ENCODE measurements around the gene KRT6B. TPM values are rescaled to one million over a fixed set of nuclear protein-coding genes. Genes with fewer than 3 reads are reported as not detected.
"Not testable (repeated sequence)": the region's sequence is repeated elsewhere in the genome, so short reads cannot be mapped to it uniquely, and the experiment has no call there.

The KRT6B gene
- polyA plus RNA-seq, 3 donors, result not detected

DNA sequence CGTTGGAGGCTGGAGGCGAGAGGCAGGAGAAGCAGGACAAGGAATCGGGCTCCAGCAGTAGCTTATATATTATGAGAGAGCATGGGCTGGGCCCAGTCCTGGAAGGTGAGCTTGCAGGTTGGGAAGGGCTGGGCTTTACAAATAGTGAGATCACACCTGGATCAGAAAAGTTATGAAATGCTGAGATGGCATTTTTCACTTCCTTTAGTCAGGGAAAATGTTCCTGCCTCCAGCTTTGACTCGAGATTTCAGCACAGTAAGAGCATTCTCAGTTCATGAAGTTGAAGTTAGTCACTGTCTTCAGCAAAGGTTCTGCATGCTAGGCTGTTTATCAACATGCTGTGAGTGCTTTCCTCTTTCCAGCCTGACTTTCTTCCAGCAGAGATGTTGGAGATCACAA is 21.8 kb upstream of the KRT6B start, which contains the start of gene KRT6C:
Gene KRT6C, minus strand, starts transcription at position 38 of the 400 bp plus-strand sequence. CDS start 68 bp downstream, outside the sequence.
- no peak for DNase-seq

DNA sequence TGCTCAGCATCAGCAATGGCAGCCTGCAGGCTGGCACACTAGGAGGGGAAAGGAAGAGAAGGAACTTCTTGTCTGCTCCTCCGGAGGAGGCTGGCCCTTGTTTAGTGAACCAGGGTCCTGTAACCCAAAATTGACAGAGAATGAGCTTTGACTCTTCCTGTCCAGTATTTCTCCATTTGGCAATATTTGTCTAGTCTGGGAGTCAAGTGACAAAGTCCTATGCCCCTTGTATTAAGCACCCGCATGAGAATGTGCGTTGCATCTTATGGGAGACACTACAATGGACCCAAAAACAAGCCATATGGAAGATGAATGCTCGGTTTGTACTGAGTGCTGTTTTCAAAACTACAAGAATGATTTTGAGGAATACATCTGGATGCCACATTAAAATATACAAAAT is 17.9 kb upstream of the KRT6B start:
- DNase-seq, result no peak

DNA sequence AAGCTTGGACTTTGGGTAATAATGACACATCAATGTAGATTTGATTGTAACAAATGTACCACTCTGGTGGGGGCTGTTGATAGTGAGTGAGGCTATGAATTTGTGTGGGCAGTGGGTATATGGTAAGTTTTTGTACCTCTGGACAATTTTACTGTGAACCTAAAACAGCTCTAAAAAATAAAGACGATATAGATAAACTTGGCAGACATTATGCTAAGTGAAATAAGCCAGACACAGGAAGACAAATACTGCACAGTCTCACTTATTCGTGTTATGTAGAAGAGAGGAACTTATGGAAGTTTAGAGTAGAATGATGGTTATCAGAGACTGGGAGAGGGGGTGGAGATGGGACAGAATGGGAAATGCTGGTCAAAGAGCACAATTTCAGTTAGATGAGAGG is 13.0 kb upstream of the KRT6B start:
- no peak for DNase-seq

DNA sequence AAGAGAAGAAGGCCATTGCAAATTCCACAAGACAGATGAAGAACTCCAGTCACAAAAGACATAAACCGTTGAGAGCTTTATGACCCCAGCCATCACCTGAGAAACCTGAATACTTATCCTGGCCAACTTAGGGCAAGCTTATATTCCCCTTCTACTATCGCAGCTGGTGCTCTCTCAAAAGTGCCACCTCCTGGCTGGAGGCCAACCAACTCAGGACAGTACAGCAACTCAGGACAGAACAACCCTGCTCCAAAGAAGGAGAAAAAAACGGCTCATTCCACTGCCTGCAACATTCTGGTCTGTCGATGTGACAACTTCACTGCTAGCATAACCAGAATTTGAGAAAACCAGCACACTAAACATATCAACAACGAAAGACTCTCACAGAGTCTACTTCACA is 9.7 kb upstream of the KRT6B start:
- DNase-seq, result no peak

DNA sequence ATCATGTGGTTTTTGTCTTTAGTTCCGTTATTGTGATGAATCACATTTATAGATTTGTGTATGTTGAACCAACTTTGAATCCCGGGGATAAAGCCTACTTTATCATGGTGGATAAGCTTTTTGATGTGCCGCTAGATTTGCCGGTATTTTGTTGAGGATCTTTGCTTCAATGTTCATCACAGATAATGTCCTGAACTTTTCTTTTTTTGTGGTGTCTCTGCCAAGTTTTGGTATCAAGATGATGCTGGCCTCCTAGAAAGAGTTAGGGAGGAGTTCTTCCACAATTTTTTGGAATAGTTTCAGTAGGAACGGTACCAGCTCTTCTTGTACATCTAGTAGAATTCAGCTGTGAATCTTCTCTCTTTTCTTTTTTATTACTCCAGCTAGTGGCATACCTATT is 6.9 kb upstream of the KRT6B start:
- no peak for DNase-seq

DNA sequence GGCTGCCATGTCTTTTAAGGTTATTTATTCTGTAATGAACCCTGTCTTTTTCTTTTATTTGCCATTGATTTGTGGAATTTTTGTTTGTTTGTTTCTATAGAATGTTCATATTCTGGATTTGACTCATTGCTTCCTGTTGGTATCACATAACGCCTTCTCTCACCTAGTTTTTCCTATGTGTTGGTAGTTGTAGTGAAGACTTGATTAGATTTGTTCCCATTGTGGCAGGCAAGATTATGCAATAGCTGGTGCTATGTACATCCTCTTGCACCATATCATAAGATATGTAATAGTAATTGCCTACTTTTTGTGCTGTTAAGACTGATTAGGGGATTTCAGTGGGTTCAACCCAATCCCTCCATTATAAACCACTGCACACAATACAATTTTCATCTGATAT is 3.9 kb upstream of the KRT6B start:
- DNase-seq, result no peak

DNA sequence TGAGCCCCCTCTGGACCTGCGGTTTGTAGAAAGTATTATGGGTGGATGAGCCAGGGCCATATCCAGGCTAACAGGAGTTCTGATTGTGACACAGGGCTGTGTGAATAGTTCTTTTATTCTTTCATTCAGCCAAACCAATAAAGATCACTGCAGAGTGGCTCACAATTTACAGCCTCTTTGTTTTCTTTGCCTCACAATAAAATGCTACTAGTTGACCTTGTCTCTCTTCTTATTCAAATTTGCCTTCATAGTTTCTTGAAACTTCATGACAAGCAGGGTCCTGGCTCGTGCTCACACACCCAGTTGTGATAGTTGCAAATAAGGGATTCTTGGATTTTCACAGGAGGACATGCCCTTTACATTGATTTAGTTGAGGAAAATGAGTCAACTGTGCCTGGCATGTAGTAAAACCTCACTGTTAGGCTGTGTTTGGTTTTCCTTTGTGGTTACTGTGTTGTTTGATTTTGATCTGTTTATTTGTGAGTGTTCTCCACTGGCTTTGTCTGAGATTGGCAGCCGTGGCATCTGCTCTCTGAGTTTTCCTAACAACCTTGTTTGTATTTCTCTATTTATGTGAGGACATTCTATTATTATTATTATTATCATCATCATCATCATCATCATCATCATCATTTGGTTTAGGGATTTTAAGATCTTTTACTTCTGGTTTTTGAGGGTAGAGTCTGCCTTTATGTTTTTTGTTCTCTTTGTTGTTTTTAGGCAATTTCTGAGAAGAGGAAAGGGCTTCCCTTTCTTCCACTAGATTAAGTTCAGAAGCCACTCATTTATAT is 2.7 kb upstream of the KRT6B start:
- no peak for DNase-seq

DNA sequence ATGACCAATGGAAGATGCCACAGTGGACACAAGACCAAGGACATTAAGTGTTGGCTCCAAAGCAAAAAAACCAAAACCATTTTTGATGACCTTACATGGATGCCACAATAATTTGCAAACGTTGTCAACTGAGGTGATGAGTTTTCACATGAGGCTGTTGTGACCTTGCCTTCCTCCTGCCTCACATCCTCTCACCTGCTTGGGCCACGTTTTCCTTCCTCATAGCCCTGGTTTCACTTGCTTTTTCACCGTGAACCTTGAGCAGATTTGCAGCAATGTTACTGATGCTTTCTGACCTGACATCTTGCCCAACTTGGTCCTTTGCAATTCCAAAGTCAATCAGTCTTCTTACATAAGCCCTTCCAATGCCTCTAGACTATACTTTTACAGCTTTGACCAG is 3.7 kb downstream of the KRT6B start:
- DNase-seq, result no peak

DNA sequence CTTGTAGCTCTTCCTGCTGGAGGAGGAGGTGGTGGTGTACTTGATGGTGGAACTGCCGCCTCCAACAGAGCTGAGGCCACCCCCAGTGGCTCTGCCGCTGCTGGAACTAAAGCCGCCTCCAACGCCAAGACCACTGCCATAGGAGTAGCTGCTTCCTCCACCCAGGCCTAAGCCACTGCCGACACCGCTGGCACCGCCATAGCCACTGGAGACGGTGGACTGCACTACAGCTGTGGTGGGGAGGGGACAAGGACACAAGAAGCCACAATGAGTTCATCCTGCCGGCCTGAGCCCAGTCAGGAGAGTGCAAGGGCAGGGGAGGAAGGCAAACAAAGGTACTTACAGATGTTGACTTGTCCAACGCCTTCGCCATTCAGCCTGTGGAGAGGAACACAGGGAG is 4.8 kb downstream of the KRT6B start:
- not testable (repeated sequence) for DNase-seq

DNA sequence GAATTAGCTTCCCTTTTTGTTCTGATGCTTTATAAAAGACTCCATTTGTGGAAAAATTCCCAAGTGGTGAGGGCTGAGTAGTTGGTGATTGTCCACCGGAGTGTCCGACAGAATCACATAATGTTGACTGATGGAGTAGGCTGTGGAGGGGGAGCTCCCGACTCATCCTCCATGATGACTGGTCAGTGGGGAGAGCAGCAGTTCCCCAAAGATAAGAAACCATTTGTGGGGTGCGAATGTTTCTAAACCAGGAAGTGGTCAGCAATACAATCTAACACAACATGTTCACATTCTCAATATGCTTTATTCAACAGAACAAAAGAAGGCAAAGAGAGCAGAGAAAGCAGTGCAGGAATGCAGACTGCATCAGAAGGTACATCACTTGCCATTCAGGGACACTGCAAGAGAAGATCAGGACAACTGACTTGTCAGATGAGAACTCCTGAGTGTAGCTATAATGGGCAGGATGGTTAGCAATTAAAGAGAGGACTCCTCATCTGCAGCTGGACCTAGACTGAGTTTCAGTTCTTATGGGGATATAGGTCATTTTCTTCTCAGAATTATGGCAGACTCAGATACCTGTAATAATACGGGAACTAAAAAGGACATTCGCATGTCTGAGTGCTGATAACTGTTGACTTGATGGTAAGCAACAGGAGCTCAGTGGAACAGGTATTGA is 5.4 kb downstream of the KRT6B start:
- no peak for DNase-seq

DNA sequence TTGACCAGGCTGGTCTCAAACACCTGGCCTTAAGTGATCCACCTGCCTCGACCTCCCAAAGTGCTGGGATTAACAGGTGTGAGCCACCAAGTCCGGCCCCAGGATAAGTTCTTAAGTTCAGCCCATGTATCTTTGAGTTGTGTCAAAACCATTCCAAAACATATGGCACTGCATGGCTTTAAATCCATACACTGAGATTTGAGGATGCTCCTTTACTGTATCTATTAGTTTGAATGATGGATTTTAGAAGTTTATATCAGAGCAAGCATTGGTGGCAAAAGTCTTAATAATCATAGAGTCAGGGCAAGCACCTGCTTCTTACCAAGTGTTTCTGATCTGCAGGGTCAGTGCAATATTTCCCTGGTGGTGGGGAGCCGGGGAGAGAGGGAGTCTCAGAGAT is 6.1 kb downstream of the KRT6B start:
- DNase-seq, result no peak

DNA sequence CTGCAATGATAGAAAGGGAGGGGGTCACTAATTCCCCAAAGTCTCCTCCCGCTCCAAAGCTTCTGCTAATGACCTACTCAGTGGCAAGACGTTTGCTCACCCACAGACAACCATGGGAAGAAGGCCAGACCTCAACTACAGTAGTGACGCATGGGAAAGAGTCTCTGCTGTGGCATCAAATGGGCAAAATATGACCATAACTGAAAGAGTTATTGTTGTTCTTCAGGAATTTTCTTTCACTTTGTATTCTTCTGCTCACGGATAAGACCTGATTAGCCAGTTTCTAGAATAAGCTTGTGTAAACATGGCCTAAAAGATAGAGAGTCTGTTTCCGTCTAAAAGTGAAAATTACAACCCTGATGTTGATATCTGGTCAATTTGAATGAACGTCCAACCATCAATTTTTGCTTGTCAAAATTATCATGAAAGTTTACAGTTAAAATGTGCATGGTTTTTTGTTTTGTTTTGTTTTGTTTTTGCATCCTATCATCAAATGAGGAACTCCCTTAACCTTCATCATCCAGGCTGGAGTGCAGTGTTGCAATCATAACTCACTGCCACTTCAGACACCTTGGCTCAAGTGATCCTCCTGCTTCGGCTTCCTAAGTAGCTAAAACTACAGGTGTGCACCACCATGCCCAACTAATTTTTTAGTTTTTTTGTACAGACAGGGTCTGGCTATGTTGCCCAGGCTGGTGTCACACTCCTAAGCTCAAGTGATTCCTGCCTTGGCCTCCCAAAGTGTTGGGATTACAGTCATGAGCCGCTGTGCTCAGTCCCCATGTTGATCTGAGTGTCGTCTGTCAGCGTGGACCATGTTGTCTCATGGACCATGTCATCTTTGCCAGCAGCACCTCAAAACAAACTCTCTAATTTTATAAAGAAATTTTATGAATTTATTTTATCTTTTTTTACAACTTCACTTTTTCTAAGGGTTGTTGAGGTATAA is 7.0 kb downstream of the KRT6B start:
- DNase-seq, result no peak

DNA sequence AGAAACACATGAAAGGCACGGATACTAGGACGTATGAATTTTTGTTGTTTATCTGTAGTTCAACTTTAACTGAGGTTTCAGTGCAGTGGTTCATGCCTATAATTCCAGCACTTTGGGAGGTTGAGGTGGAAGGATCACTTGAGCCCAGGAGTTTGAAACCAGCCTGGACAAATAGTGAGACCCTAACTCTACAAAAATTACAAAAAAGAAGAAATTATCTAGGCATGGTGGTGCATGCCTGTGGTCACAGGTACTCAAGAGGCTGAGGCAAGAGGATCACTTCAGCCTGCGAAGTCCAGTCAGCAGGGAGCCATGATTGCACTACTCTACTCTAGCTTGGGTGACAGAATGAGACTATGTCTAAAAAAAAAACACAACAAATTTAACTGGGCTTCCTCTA is 8.0 kb downstream of the KRT6B start:
- DNase-seq, result no peak

DNA sequence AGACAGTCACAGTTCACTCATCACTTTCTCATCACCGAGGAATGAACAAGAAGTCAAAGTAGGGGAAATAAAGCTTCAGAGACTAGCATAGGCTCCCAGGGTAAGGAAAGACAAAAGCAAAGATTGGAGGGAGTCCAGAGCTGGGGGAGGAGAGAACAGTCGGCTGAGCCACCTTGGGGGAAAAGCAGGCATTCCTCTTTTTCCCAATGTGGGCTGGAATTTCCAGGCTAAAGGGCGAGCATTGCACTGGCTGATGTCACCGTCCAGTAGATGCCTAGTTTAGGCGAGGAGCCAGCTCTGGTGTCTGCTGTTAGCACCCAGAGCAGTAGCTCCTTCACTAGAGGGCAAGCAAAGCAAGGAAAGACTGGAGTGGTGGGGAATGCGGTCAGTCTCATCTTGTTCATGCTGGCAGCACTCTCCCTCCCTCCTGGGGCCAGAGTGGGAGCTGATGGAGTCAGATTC is 9.3 kb downstream of the KRT6B start:
- DNase-seq, result no peak

DNA sequence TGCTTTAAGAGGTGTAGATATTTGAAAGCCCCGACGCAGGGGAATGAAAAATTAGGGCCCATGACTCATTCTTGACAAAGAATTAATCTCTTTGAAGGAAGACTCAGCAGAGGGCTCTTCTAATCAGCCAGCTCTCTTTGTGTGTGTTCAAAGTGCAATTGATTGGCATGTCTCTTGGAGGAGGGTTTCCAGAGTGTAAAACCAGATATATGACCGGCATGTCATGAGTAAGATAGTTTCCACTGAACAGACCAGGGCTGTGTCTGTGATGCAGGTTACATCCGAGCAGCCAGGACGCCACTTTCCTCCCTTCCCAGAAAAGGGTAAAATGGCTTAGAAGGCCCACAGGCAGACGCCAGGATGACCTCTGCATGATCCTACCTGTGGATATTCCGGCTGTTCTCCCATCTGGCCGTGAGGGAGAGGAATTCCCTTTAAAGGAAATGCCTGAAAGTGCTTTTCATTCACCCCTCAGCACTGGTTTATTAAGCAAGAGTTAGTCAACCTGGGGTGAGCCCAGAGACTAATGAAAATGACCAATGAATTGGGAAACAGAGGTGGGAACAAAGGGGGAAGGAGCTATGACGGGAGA is 10.5 kb downstream of the KRT6B start:
- DNase-seq, result no peak

DNA sequence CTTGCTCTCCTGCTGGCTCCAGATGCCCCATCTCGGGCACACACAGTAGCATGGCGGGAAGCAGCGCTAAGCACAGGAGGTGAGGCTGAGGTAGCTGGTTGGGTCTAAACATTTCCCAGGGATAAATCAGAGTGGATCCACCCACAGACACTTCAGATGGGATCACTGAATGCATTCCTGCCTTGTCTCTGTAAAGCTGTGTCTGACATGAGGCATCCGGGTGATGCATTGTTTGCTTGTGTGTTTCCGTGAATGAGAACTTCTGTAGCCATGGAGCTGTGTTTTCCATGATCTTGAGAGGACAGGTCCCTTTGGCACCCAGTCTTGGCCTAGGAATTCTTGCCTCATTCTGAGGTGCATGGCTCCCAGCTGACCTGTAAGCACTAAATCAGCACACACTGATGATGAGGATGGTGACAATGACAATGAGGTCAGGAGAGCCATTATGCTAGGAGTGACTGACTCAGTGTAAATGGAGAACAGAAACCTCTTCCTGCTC is 11.1 kb downstream of the KRT6B start:
- no peak for DNase-seq

DNA sequence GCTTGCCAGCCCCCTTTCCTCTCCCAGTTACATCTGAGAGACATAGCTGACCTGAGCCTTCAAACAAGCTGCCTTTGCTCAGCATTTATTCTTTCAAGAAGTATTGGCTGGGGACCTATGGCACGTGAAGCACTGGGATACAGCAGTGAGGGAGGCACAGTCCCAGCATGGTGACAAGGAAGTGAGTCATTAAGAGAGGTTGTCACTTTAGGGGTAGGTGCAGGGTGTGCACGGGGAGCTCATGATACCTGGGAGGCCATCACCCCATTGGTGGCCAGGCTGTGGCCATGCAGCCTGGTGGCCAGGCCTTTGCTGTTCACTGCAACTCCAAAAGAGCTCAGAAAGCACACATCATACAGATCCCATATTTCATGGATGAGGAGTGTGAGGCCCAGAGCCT is 12.1 kb downstream of the KRT6B start:
- no peak for DNase-seq

DNA sequence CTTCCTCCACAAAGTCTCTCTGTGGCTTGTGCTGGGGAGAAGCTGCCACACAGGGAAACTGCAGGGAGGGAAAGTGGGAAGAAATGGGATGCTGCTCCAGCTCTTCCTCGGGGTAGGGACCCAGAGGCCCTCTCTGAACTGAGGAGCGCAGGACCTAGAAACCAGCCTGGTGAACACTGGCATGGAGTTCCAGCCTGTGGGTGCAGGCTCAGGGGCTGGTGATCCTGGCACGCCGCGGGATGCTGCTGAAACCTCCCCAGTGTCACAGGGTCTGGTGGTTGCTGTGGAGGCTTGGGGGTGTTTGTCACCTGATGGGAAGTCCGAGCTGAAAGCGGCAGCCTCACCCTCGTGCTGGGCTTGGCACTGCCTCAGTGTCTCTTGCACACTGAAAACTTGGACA is 12.5 kb downstream of the KRT6B start:
- DNase-seq, result no peak

DNA sequence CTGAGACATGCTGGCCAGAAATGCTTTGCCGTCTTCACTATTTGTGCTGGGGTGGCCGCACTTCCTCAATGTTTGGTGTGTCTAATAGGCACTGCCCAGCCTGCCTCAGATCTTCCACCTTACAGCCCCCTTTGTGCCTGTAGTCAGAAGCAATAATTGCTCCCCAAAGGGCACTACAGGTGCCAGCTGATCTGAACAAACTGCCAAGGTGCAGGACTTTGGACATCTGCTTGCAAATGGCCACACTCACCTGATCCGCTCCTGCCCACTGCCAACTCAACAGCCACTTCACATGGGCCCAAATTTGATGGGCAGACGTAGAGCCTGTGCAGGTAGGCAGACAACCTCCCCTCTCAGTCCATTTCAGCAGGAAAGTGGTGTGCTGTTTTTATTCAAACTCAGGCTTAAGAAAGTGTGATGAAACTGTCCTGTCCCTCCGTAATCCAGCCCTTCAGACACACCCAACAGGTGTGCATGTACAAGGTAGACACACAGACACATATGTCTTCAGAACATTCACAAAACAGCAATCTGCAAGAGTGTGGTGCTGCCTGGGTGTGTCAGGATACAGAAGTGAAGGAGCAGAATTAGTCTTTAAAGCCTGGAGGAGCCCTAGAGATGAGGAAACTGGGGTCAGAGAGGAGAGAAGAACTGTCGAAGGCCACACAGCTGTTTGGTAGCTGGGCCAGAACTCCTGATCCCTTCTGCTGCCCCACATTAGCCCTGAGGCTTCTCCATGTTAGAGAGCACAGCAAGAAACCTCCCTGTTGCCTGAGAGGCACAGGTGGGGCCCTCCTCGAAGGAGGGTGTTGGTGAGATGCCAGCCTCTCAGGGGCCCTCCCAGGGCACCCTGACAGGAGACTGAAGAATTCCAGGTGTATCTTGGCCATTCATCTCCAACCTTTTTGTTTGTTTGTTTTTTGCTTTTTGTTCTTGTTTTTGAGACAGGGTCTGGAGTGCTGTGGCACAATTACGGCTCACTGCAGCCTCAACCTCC is 13.3 kb downstream of the KRT6B start:
- no peak for DNase-seq

DNA sequence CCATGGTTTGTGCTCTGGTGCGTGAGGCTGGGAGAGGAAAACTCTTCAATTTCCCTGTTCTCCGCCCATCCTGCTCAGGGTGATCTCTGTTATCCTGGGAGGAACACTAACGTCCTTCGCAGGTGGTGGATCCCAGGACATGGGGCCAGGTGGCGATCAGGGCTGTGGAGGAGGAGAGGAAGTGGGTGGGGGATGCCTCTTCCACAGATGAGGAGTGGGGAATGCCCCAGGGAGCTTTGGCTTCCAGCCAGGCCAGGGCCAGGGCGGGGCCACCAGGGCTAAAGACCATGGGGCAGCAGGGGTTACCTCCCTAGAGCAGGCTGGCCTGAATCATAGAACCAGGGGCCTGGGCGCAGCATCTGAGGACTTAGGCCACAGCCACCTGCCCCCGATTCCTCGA is 14.4 kb downstream of the KRT6B start:
- no peak for DNase-seq
